Measurements from ENCODE around the gene MAGI2.

DNA sequence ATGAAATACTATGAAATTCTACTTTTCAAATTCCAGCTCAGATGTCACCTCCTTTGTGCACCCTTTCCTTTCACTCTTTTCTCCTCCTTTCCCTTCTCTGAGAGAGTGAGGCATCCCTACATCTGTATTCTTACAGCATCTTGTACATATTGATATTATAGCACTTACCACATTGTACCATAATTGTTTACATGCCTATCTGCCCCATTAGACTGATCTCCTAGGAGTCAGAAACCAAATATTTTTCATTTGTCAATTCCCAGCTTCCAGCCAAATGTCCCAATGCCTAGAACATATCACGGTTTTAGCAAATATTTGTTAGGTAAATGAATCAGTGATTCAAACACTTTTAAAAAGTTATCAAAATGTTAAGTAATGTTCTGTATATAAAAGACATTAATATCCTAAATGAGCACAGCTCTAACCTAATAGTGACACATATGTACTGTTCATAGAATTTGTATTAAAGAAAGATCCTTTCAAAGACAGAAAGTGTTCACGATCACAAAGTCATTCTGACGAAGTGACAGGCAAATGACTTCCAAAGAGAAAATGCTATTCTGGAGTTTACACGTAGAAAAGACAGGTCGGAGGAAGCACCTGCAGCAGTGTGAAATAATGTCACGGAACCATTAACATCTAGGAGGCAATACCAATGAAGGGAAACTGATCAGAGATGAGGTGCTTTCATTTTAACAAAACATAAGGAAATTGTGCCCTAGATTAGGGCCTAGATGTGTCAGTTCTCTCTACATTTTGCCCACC lies 774.2 kb downstream of the MAGI2 start:
- TF ChIP-seq, protein P1, sequence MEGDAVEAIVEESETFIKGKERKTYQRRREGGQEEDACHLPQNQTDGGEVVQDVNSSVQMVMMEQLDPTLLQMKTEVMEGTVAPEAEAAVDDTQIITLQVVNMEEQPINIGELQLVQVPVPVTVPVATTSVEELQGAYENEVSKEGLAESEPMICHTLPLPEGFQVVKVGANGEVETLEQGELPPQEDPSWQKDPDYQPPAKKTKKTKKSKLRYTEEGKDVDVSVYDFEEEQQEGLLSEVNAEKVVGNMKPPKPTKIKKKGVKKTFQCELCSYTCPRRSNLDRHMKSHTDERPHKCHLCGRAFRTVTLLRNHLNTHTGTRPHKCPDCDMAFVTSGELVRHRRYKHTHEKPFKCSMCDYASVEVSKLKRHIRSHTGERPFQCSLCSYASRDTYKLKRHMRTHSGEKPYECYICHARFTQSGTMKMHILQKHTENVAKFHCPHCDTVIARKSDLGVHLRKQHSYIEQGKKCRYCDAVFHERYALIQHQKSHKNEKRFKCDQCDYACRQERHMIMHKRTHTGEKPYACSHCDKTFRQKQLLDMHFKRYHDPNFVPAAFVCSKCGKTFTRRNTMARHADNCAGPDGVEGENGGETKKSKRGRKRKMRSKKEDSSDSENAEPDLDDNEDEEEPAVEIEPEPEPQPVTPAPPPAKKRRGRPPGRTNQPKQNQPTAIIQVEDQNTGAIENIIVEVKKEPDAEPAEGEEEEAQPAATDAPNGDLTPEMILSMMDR (IDR thresholded peaks at IDR 0.05; ENCODE audit: low read depth, low read length, missing input control) = no peak
- TF ChIP-seq YY1 (IDR thresholded peaks at IDR 0.05) (no peak), TAF1 (conservative IDR thresholded peaks at IDR 0.05) (no peak), RAD21 (IDR thresholded peaks at IDR 0.05) (no peak), MAX (IDR thresholded peaks at IDR 0.05) (no peak)

Data from liver (tissue), 3 donors.